Measurements from ENCODE around the gene MSANTD3.

GRCh38 chr9:100406962-100407361, 20.0 kb upstream of the MSANTD3 start:
- TF ChIP-seq, protein P1, sequence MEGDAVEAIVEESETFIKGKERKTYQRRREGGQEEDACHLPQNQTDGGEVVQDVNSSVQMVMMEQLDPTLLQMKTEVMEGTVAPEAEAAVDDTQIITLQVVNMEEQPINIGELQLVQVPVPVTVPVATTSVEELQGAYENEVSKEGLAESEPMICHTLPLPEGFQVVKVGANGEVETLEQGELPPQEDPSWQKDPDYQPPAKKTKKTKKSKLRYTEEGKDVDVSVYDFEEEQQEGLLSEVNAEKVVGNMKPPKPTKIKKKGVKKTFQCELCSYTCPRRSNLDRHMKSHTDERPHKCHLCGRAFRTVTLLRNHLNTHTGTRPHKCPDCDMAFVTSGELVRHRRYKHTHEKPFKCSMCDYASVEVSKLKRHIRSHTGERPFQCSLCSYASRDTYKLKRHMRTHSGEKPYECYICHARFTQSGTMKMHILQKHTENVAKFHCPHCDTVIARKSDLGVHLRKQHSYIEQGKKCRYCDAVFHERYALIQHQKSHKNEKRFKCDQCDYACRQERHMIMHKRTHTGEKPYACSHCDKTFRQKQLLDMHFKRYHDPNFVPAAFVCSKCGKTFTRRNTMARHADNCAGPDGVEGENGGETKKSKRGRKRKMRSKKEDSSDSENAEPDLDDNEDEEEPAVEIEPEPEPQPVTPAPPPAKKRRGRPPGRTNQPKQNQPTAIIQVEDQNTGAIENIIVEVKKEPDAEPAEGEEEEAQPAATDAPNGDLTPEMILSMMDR (IDR thresholded peaks at IDR 0.05) = no peak
- TF ChIP-seq POLR2A (IDR thresholded peaks at IDR 0.05) (no peak), EP300 (IDR thresholded peaks at IDR 0.05) (no peak)
